Stimulated activated CD8-positive, alpha-beta memory T cell treated with anti-CD3 and anti-CD28 coated beads, Interleukin-2, amount 100 ng/mL, for 1 hour (primary cell): ENCODE data around the gene NTN1.

Source experiments
- DNase-seq, 2 donors: peaks; one replicate each; pipeline ENCODE4 v3.0.0-alpha.2; 2020; ENCODE audit warnings: low read depth in 2 of 2

NTN1 gene

DNA sequence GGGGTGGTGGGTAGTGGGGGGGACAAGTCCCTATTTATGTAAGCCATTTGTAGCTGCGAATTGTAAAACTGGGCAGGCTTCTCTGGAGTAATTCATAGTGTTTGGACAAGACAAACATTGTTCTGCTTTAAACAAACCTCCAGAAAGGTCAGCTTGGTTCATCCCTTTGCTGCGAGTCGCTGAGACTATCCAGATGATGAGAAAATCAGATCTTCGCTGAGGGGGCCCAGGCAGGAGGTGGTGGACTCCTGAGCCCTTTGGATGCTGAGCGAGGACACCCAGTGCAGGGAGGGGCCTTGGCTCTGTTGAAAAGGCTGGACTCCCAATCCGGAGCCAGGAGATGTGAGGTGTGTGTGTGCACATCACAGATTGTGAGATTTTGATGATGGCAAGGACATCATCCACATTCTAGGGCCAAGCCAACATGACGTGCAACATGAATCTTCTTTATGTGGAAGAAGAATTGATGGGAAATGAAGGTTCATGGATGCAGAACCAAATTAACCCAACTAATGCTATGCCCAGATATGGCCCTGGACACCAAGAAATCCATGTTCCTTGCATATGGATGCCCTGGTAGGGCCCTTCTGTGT lies 15.0 kb upstream of the NTN1 start:
- DNase-seq, result no peak

DNA sequence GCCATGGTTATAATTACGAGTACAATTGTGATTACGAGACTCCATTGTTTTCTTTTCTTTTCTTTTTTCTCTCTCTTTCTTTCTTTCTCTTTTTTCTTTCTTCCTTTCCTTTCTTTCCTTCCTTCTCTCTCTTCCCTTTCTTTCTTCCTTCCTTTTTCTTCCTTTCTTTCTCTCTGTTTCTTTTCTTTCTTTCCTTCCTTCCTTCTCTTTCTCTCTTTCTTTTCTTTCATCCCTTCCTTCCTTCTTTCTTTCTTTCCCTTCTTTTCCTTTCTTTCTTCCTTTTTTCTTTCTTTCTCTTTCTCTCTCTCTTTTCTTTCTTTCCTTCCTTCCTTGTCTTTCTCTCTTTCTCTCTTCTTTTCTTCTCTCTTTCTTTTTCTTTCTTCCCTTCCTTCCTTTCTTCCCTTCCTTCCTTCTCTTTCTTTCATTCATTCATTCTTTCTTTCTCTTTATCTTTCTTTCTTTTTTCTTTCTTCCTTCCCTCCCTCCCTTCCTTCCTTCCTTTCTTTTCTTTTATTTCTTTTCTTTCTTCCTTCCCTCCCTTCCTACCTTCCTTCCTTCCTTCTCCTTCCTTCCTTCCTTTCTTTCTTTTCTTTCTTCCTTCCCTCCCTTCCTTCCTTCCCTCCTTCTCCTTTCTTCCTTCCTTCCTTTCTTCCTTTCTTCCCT lies 14.1 kb upstream of the NTN1 start:
- no peak for DNase-seq

DNA sequence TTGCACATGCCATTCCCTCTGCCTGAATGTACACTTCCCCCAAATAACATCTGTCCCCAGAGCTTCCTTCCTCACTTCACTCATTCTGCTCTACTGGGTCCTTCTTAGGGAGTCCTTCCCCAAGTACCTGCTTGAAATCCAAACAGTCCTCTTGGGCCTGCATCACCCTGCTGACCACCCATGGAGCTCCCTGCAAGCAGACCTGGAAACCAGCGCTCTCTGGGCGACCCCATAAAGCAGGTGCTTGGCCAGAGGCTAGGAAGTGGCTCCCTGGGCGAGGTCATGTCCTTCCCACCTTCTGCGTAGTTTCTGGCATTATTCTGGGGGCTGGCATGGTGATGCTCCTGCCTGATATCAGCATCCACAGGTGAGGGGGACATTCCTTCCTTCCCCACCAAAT lies 12.2 kb upstream of the NTN1 start:
- no peak for DNase-seq

- no peak for DNase-seq
Observed at GRCh38 chr17:9009737-9010136, 11.6 kb upstream of the NTN1 start.

DNA sequence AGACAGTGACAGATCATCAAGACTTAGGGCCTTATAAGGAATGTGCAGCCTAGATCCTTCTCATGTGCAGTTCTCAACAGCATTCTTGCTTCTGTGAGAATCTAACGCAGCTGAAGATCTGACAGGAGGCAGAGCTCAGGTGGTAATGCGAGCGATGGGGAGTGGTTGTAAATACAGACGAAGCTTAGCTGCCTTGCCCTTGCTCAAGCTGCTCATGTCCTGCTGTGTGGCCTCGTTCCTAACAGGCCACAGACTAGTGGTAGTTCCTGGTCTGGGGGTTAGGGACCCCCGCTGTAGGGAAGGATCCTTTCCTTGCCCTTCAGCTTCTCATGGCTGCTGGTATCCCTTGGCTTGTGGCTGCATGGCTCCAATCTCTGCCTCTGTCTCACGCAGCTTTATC lies 10.3 kb upstream of the NTN1 start:
- DNase-seq, result no peak

GRCh38 chr17:9016941-9017552 lies 4.3 kb upstream of the NTN1 start:
- no peak for DNase-seq

DNA sequence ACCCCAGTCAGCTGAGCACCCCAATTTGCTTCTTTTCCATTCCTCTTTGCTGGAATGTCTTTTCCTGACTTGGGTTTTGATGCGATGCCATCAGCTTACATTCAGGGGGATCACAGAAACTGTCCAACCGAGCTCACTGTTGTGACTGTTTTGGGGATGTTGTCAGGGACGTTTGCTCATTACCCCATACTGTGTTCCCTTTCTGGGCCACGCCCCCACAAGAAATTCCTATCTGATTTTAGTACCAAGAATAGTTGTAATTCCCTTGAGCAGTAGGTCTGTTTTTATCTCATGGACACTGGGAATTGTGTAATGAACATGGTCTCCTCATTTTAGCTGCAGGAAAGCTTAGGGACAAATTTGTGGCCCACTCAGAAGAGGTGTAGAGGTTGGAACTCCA lies 2.6 kb upstream of the NTN1 start:
- no peak for DNase-seq

GRCh38 chr17:9020096-9020823 lies 1.1 kb upstream of the NTN1 start:
- no peak for DNase-seq

- DNase-seq, result no peak
Observed at GRCh38 chr17:9020824-9021157, 519 bp upstream of the NTN1 start.

GRCh38 chr17:9021992-9022572 lies 772 bp downstream of the NTN1 start:
- no peak for DNase-seq

DNA sequence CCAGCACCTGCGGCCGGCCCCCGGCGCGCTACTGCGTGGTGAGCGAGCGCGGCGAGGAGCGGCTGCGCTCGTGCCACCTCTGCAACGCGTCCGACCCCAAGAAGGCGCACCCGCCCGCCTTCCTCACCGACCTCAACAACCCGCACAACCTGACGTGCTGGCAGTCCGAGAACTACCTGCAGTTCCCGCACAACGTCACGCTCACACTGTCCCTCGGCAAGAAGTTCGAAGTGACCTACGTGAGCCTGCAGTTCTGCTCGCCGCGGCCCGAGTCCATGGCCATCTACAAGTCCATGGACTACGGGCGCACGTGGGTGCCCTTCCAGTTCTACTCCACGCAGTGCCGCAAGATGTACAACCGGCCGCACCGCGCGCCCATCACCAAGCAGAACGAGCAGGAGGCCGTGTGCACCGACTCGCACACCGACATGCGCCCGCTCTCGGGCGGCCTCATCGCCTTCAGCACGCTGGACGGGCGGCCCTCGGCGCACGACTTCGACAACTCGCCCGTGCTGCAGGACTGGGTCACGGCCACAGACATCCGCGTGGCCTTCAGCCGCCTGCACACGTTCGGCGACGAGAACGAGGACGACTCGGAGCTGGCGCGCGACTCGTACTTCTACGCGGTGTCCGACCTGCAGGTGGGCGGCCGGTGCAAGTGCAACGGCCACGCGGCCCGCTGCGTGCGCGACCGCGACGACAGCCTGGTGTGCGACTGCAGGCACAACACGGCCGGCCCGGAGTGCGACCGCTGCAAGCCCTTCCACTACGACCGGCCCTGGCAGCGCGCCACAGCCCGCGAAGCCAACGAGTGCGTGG lies 1.5 kb downstream of the NTN1 start:
- no peak for DNase-seq

DNA sequence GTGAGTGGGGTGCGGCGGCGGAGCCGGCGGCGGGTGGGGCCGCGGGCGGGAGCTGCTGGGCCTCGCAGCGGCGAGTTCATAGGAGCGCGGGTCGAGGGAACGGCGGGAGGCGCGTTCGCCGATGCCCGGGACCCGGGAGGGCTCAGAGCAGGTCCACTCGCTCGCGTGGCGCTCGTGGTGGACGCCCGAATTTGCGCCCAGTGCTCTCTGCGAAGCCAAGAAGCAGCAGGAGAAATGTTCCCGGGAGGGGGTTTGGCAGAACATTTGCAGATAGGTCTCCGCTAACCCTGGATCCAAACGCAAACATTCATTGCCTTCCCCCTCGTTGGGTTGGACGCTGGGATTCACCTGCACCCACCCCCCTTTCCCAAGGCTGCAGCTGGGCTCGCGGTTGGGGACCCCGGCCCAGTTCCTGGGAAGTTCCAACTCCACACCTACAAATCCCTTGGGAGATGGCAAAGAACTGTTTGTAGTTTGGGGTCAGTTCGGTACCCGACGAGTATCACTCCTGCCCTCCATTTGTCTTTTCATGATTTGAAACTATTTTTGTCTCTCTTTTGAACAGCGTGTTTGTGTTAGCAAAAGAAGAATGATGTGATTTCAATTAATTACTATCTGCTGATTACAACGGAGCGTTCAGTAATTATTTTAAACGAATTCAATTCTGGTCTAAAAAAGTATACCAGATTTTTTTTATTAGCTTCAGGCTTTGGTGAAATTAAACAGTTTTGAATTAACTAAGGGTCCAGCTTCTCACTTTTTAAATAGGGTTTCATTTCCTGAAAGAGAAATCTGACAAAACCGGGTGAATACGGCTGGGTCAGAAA lies 2.3 kb downstream of the NTN1 start:
- no peak for DNase-seq

GRCh38 chr17:9024497-9024896 lies 3.2 kb downstream of the NTN1 start:
- DNase-seq, result no peak

GRCh38 chr17:9026741-9027140 lies 5.4 kb downstream of the NTN1 start:
- DNase-seq, result no peak

GRCh38 chr17:9028202-9028987 lies 7.1 kb downstream of the NTN1 start:
- no peak for DNase-seq

- no peak for DNase-seq
Observed at GRCh38 chr17:9028988-9029570, 7.8 kb downstream of the NTN1 start.

GRCh38 chr17:9032151-9032550 lies 10.8 kb downstream of the NTN1 start:
- DNase-seq, result no peak

GRCh38 chr17:9032583-9032982 lies 11.3 kb downstream of the NTN1 start:
- DNase-seq, result no peak

DNA sequence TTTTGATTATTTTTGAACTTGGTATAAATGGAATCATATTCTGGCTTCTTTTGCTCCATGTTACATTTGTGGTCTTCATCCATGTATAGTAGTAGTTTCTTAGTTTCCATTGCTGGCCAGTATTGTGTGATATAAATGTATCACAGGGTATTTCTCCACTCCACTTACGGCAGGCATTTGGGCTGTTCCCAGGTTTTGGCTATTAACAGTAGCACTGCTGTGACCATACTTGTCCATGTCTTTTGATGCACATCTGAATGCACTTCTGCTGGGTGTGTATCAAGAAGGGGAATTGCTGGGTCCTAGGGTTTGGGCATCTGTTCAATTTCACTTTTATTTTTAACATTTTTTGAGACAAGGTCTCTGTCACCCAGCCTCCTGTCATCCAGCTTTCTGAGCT lies 13.9 kb downstream of the NTN1 start:
- no peak for DNase-seq

DNA sequence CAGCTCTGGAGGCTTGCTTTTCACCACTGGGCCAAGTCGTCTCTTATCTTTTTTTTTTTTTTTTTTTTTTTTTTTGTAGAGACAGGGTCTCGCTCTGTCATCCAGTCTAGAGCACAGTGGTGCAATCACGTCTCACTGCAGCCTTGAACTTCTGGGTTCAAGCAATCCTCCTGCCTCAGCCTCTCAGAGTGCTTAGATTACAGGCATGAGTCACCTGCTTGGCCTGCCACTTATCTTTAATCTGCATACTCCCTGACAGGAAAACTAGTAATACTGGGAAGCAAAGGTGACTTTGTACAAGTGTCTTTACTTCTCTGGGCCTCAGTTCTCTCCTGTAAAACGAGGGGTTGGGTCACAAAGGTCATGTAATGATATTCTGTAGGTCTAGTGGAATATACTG lies 15.0 kb downstream of the NTN1 start:
- no peak for DNase-seq
